ENCODE data around the gene PSMG2. TPM values are rescaled to one million over a fixed set of nuclear protein-coding genes. Genes with fewer than 3 reads are reported as not detected.

Gene PSMG2
- total and polyA plus RNA-seq, 9 of the 15 experiments (the other 6 are each of a cell fraction or from before 2014, with no cell fraction given) = 59.9 to 271 (median 111) TPM

DNA sequence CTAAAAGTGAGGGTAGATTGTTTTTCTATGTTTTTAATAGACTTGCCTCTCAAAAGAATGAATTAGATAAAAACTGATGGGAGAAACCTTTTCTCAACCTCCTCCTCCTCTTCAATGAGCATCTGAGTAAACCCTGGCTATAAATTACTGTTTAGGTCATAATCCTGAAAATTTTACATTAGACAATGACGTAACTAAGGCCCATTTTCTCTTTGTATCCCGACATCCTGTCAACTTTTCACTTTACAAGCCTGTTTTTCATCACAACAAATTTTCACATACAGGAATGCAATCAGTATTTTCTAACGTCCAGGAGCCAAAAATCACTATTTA is 46.3 kb upstream of the PSMG2 start (continued):
- TF ChIP-seq, protein P1, sequence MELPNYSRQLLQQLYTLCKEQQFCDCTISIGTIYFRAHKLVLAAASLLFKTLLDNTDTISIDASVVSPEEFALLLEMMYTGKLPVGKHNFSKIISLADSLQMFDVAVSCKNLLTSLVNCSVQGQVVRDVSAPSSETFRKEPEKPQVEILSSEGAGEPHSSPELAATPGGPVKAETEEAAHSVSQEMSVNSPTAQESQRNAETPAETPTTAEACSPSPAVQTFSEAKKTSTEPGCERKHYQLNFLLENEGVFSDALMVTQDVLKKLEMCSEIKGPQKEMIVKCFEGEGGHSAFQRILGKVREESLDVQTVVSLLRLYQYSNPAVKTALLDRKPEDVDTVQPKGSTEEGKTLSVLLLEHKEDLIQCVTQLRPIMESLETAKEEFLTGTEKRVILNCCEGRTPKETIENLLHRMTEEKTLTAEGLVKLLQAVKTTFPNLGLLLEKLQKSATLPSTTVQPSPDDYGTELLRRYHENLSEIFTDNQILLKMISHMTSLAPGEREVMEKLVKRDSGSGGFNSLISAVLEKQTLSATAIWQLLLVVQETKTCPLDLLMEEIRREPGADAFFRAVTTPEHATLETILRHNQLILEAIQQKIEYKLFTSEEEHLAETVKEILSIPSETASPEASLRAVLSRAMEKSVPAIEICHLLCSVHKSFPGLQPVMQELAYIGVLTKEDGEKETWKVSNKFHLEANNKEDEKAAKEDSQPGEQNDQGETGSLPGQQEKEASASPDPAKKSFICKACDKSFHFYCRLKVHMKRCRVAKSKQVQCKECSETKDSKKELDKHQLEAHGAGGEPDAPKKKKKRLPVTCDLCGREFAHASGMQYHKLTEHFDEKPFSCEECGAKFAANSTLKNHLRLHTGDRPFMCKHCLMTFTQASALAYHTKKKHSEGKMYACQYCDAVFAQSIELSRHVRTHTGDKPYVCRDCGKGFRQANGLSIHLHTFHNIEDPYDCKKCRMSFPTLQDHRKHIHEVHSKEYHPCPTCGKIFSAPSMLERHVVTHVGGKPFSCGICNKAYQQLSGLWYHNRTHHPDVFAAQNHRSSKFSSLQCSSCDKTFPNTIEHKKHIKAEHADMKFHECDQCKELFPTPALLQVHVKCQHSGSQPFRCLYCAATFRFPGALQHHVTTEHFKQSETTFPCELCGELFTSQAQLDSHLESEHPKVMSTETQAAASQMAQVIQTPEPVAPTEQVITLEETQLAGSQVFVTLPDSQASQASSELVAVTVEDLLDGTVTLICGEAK (IDR thresholded peaks at IDR 0.05) = peak; percentile 61; the same call in 1 of the 2 replicates
- TF ChIP-seq, protein P1 (CRISPR knock-in tag; IDR thresholded peaks at IDR 0.05) = no peak
- TF ChIP-seq JUND (IDR thresholded peaks at IDR 0.05; ENCODE audit: borderline replicate concordance, low read depth, low read length) = no peak
- peak; percentile 32; the same call in 1 of the 3 replicates for TF ChIP-seq JUND (tag; IDR thresholded peaks at IDR 0.05; ENCODE audit: borderline replicate concordance, low read depth, low read length)
- no peak for TF ChIP-seq PTBP1 (IDR thresholded peaks at IDR 0.05; ENCODE audit: low read depth, low read length)
- TF ChIP-seq, protein P2, sequence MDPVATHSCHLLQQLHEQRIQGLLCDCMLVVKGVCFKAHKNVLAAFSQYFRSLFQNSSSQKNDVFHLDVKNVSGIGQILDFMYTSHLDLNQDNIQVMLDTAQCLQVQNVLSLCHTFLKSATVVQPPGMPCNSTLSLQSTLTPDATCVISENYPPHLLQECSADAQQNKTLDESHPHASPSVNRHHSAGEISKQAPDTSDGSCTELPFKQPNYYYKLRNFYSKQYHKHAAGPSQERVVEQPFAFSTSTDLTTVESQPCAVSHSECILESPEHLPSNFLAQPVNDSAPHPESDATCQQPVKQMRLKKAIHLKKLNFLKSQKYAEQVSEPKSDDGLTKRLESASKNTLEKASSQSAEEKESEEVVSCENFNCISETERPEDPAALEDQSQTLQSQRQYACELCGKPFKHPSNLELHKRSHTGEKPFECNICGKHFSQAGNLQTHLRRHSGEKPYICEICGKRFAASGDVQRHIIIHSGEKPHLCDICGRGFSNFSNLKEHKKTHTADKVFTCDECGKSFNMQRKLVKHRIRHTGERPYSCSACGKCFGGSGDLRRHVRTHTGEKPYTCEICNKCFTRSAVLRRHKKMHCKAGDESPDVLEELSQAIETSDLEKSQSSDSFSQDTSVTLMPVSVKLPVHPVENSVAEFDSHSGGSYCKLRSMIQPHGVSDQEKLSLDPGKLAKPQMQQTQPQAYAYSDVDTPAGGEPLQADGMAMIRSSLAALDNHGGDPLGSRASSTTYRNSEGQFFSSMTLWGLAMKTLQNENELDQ (CRISPR knock-in tag; IDR thresholded peaks at IDR 0.05; ENCODE audit: borderline replicate concordance) = no peak
- peak; percentile 28 for TF ChIP-seq MEIS2 (IDR thresholded peaks at IDR 0.05; ENCODE audit: partially characterized antibody)
- TF ChIP-seq ZSCAN29 (IDR thresholded peaks at IDR 0.05) = no peak
- TF ChIP-seq, protein P3, sequence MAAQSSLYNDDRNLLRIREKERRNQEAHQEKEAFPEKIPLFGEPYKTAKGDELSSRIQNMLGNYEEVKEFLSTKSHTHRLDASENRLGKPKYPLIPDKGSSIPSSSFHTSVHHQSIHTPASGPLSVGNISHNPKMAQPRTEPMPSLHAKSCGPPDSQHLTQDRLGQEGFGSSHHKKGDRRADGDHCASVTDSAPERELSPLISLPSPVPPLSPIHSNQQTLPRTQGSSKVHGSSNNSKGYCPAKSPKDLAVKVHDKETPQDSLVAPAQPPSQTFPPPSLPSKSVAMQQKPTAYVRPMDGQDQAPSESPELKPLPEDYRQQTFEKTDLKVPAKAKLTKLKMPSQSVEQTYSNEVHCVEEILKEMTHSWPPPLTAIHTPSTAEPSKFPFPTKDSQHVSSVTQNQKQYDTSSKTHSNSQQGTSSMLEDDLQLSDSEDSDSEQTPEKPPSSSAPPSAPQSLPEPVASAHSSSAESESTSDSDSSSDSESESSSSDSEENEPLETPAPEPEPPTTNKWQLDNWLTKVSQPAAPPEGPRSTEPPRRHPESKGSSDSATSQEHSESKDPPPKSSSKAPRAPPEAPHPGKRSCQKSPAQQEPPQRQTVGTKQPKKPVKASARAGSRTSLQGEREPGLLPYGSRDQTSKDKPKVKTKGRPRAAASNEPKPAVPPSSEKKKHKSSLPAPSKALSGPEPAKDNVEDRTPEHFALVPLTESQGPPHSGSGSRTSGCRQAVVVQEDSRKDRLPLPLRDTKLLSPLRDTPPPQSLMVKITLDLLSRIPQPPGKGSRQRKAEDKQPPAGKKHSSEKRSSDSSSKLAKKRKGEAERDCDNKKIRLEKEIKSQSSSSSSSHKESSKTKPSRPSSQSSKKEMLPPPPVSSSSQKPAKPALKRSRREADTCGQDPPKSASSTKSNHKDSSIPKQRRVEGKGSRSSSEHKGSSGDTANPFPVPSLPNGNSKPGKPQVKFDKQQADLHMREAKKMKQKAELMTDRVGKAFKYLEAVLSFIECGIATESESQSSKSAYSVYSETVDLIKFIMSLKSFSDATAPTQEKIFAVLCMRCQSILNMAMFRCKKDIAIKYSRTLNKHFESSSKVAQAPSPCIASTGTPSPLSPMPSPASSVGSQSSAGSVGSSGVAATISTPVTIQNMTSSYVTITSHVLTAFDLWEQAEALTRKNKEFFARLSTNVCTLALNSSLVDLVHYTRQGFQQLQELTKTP (IDR thresholded peaks at IDR 0.05; ENCODE audit: low read depth in 1 of 2, partially characterized antibody in 2 of 2) = no peak
- TF ChIP-seq MTA2 (IDR thresholded peaks at IDR 0.05; ENCODE audit: low read depth) = no peak

Measured in K562 (cell line).